Activated naive CD8-positive, alpha-beta T cell treated with anti-CD3 and anti-CD28 coated beads, Interleukin-2, amount 10 ng/mL, durations not matched to agents 7 days and 5 days (primary cell): ENCODE results near the gene MAP7D1. TPM values are rescaled to one million over a fixed set of nuclear protein-coding genes. Genes with fewer than 3 reads are reported as not detected.

Experiments used
- ATAC-seq: fragments of 150-1000 bp; cut with Tn5 transposase; one replicate; pipeline ENCODE4 v1.10.0; 2021; ENCODE audit warnings: low read depth, moderate library complexity
- POLR2A ChIA-PET: fragments of 350-600 bp; sonication (Branson Sonifier 250); formaldehyde crosslinking; loops from one replicate; lab custom pipeline; 2021; ENCODE audit warnings: antibody characterized with exemption; lab: Charles Lee
- DNase-seq: peaks from one replicate; pipeline ENCODE4 v3.0.0; 2021
- H3K27ac Mint-ChIP-seq: one replicate; pipeline ENCODE4 v1.8.0; 2022; ENCODE audit warnings: mild to moderate bottlenecking, mixed read lengths
- H3K27me3 Mint-ChIP-seq: one replicate; pipeline ENCODE4 v1.8.0; 2022; ENCODE audit warnings: mild to moderate bottlenecking, moderate library complexity, mixed read lengths
- H3K36me3 Mint-ChIP-seq: one replicate; pipeline ENCODE4 v1.8.0; 2021; ENCODE audit warnings: mild to moderate bottlenecking, mixed read lengths
- H3K4me1 Mint-ChIP-seq: one replicate; pipeline ENCODE4 v1.8.0; 2021; ENCODE audit warnings: mixed read lengths
- H3K4me3 Mint-ChIP-seq: one replicate; pipeline ENCODE4 v1.8.0; 2022; ENCODE audit warnings: mild to moderate bottlenecking, moderate library complexity, mixed read lengths
- H3K9me3 Mint-ChIP-seq: one replicate; pipeline ENCODE4 v1.8.0; 2021; ENCODE audit warnings: mixed read lengths
- total RNA-seq, 2 experiments: library from RNA; stranded (reverse); gene quantifications; one replicate each; pipeline ENCODE4 v1.2.3, GENCODE V29; 2021

The MAP7D1 gene
- total RNA-seq, 2 experiments from 2014 or later: 234 to 237 TPM

GRCh38 chr1:36168514-36168913 is 12.6 kb downstream of the MAP7D1 start:
- no peak for DNase-seq
- H3K27ac Mint-ChIP-seq: no peak overlapping the region
- POLR2A ChIA-PET: interaction anchor here (1.3 to 1.7 kb wide), 2 partner anchors 11 to 12 kb away, joined by 4 to 7 read pairs; partner anchors contain the start of gene MAP7D1

GRCh38 chr1:36170643-36171412 is 14.9 kb downstream of the MAP7D1 start:
- peaks cover 22% of the 10 kb centered on the region for H3K36me3 Mint-ChIP-seq
- DNase-seq: no peak
- peaks cover 15% of the 10 kb centered on the region for H3K4me1 Mint-ChIP-seq
- no peaks in the 10 kb centered on the region for H3K27me3 Mint-ChIP-seq
- peak overlapping the region; percentile 19 for H3K27ac Mint-ChIP-seq
- H3K4me3 Mint-ChIP-seq: no peak overlapping the region
- no peak for ATAC-seq
- H3K9me3 Mint-ChIP-seq: no peaks in the 10 kb centered on the region
- POLR2A ChIA-PET: interaction anchor here (0.7 to 1.7 kb wide), 3 partner anchors 9 to 17 kb away, joined by 3 to 5 read pairs (median 4); no protein-coding TSS in a partner anchor

More at GRCh38 chr1:36168514-36168913, 12.6 kb downstream of the MAP7D1 start:
- H3K4me1 Mint-ChIP-seq: peaks cover 22% of the 10 kb centered on the region
- H3K9me3 Mint-ChIP-seq: no peaks in the 10 kb centered on the region
- no peak for ATAC-seq
- no peaks in the 10 kb centered on the region for H3K27me3 Mint-ChIP-seq
- peaks cover 20% of the 10 kb centered on the region for H3K36me3 Mint-ChIP-seq
- H3K4me3 Mint-ChIP-seq: no peak overlapping the region

- Mint-ChIP-seq H3K36me3 (peaks cover 16% of the 10 kb centered on the region), H3K4me3 (no peak overlapping the region), H3K9me3 (no peaks in the 10 kb centered on the region), H3K27me3 (no peaks in the 10 kb centered on the region), H3K4me1 (peaks cover 7% of the 10 kb centered on the region), H3K27ac (no peak overlapping the region)
- POLR2A ChIA-PET: no interaction called here
- ATAC-seq (no peak), DNase-seq (no peak)
These were observed 16.2 kb downstream of the MAP7D1 start for GRCh38 chr1:36172017-36172747.

- H3K4me3 Mint-ChIP-seq: no peak overlapping the region
- DNase-seq (no peak), ATAC-seq (no peak)
- peaks cover 15% of the 10 kb centered on the region for H3K36me3 Mint-ChIP-seq
- H3K9me3 Mint-ChIP-seq: no peaks in the 10 kb centered on the region
- H3K4me1 Mint-ChIP-seq: peaks cover 7% of the 10 kb centered on the region
- H3K27me3 Mint-ChIP-seq: no peaks in the 10 kb centered on the region
- POLR2A ChIA-PET: no interaction called here
- no peak overlapping the region for H3K27ac Mint-ChIP-seq
These were observed 17.0 kb downstream of the MAP7D1 start for GRCh38 chr1:36172983-36173382.

GRCh38 chr1:36174713-36175112 is 18.8 kb downstream of the MAP7D1 start:
- Mint-ChIP-seq H3K36me3 (peaks cover 17% of the 10 kb centered on the region), H3K27ac (no peak overlapping the region), H3K9me3 (no peaks in the 10 kb centered on the region), H3K4me3 (no peak overlapping the region), H3K4me1 (peaks cover 4% of the 10 kb centered on the region), H3K27me3 (no peaks in the 10 kb centered on the region)
- DNase-seq: no peak
- POLR2A ChIA-PET: interaction anchor here (0.6 kb wide), 1 partner anchor 402 kb away, joined by 4 read pairs; no protein-coding TSS in a partner anchor
- ATAC-seq: no peak

GRCh38 chr1:36175137-36176095 is 19.5 kb downstream of the MAP7D1 start:
- POLR2A ChIA-PET: no interaction called here
- no peak overlapping the region for H3K4me3 Mint-ChIP-seq
- DNase-seq: no peak
- peaks cover 20% of the 10 kb centered on the region for H3K36me3 Mint-ChIP-seq
- peaks cover 4% of the 10 kb centered on the region for H3K4me1 Mint-ChIP-seq
- no peaks in the 10 kb centered on the region for H3K27me3 Mint-ChIP-seq
- no peak for ATAC-seq
- H3K9me3 Mint-ChIP-seq: no peaks in the 10 kb centered on the region
- H3K27ac Mint-ChIP-seq: no peak overlapping the region

- Mint-ChIP-seq H3K27me3 (no peaks in the 10 kb centered on the region), H3K9me3 (no peaks in the 10 kb centered on the region), H3K4me3 (no peak overlapping the region), H3K36me3 (peaks cover 26% of the 10 kb centered on the region), H3K27ac (no peak overlapping the region), H3K4me1 (peaks cover 2% of the 10 kb centered on the region)
- POLR2A ChIA-PET: no interaction called here
- DNase-seq (no peak), ATAC-seq (no peak)
These were observed 20.4 kb downstream of the MAP7D1 start for GRCh38 chr1:36176106-36176949.

- H3K27me3 Mint-ChIP-seq: no peaks in the 10 kb centered on the region
- H3K4me1 Mint-ChIP-seq: peaks cover 2% of the 10 kb centered on the region
- H3K9me3 Mint-ChIP-seq: no peaks in the 10 kb centered on the region
- ATAC-seq (no peak), DNase-seq (no peak)
- H3K4me3 Mint-ChIP-seq: no peak overlapping the region
- no peak overlapping the region for H3K27ac Mint-ChIP-seq
- H3K36me3 Mint-ChIP-seq: peaks cover 24% of the 10 kb centered on the region
- POLR2A ChIA-PET: interaction anchor here (0.8 kb wide), 1 partner anchor 17 kb away, joined by 3 read pairs; no protein-coding TSS in a partner anchor
These were observed 21.9 kb downstream of the MAP7D1 start for GRCh38 chr1:36177589-36178431.

- POLR2A ChIA-PET: no interaction called here
- Mint-ChIP-seq H3K9me3 (no peaks in the 10 kb centered on the region), H3K36me3 (peaks cover 23% of the 10 kb centered on the region), H3K27ac (no peak overlapping the region), H3K27me3 (no peaks in the 10 kb centered on the region), H3K4me1 (peaks cover 7% of the 10 kb centered on the region), H3K4me3 (no peak overlapping the region)
- DNase-seq: no peak
- no peak for ATAC-seq
These were observed 22.7 kb downstream of the MAP7D1 start for GRCh38 chr1:36178471-36179219.

GRCh38 chr1:36179220-36179600 is 23.2 kb downstream of the MAP7D1 start:
- H3K27ac Mint-ChIP-seq: no peak overlapping the region
- no peaks in the 10 kb centered on the region for H3K9me3 Mint-ChIP-seq
- no peaks in the 10 kb centered on the region for H3K27me3 Mint-ChIP-seq
- peaks cover 7% of the 10 kb centered on the region for H3K4me1 Mint-ChIP-seq
- no peak for DNase-seq
- peaks cover 21% of the 10 kb centered on the region for H3K36me3 Mint-ChIP-seq
- ATAC-seq: no peak
- POLR2A ChIA-PET: interaction anchor here (0.9 kb wide), 1 partner anchor 10 kb away, joined by 4 read pairs; no protein-coding TSS in a partner anchor
- no peak overlapping the region for H3K4me3 Mint-ChIP-seq

- Mint-ChIP-seq H3K27ac (peak overlapping the region; percentile 49), H3K36me3 (peaks cover 17% of the 10 kb centered on the region), H3K27me3 (no peaks in the 10 kb centered on the region), H3K9me3 (no peaks in the 10 kb centered on the region), H3K4me1 (peaks cover 6% of the 10 kb centered on the region), H3K4me3 (no peak overlapping the region)
- DNase-seq (no peak), ATAC-seq (no peak)
- POLR2A ChIA-PET: interaction anchor here (0.6 to 2.2 kb wide), 3 partner anchors 22 to 87 kb away, joined by 3 to 14 read pairs (median 5); no protein-coding TSS in a partner anchor
These were observed 26.8 kb downstream of the MAP7D1 start for GRCh38 chr1:36182734-36183133.
